GM19099 (cell line): ENCODE data around the gene SRSF11.

Experiments used
- POLR2A ChIP-seq: IDR thresholded peaks from 3 replicates; pipeline ENCODE4 v1.6.1; 2011; ENCODE audit warnings: low read depth; ENCODE audit not compliant: insufficient read length; ENCODE audit errors: extremely low read depth

SRSF11 gene, protein sequence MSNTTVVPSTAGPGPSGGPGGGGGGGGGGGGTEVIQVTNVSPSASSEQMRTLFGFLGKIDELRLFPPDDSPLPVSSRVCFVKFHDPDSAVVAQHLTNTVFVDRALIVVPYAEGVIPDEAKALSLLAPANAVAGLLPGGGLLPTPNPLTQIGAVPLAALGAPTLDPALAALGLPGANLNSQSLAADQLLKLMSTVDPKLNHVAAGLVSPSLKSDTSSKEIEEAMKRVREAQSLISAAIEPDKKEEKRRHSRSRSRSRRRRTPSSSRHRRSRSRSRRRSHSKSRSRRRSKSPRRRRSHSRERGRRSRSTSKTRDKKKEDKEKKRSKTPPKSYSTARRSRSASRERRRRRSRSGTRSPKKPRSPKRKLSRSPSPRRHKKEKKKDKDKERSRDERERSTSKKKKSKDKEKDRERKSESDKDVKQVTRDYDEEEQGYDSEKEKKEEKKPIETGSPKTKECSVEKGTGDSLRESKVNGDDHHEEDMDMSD

GRCh38 chr1:70221238-70222121 is at the start of gene SRSF11:
TSS of gene SRSF11 (plus strand) at chr1:70221380. CDS start at chr1:70221637, 257 bp downstream.
- peak; percentile 87 for TF ChIP-seq POLR2A

DNA sequence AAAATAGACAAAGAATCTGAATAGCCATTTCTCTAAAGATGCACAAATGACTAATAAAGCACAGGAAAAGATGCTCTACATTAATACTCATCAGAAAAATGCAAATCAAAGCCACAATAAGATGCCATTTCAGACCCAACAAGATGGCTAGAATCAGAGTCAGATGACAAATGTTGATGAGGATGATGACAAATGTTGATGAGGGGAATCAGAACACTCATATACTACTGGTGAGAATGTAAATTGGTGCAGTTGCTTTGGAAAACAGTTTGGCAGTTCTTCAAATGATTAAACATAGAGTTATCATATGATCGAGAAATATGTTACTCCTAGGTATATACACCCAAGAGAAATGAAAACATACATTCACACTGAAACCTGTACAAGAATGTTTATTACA is 49.7 kb upstream of the SRSF11 start:
- no peak for TF ChIP-seq POLR2A

- TF ChIP-seq POLR2A: no peak
Measured at GRCh38 chr1:70188522-70188921, 32.7 kb upstream of the SRSF11 start.

- TF ChIP-seq POLR2A: no peak
Measured at GRCh38 chr1:70190180-70190579, 31.0 kb upstream of the SRSF11 start.

- TF ChIP-seq POLR2A: no peak
Measured at GRCh38 chr1:70194601-70195000, 26.6 kb upstream of the SRSF11 start.

GRCh38 chr1:70195342-70195741 is 25.8 kb upstream of the SRSF11 start:
- TF ChIP-seq POLR2A: no peak

GRCh38 chr1:70196333-70196732 is 24.8 kb upstream of the SRSF11 start:
- TF ChIP-seq POLR2A: no peak

DNA sequence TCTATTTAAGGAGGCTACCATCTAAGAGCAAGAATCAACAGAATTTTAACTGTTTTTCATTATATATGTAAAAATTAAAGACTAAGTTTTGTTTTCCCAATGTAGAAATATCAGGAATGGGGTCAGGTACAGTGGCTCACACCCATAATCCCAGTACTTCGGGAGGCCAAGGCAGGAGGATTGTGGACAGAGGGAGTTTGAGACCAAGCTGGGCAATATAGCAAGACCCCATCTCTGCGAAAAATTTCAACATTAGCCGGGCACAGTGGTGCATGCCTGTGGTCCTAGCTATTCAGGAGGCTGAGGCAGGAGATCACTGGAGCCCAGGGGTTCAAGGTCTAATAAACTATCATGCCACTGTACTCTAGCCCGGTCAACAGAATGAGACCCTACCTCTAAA is 21.1 kb upstream of the SRSF11 start:
- TF ChIP-seq POLR2A: no peak

GRCh38 chr1:70202173-70202758 is 18.9 kb upstream of the SRSF11 start:
- no peak for TF ChIP-seq POLR2A

- TF ChIP-seq POLR2A: no peak
Measured at GRCh38 chr1:70204139-70204538, 17.0 kb upstream of the SRSF11 start.

DNA sequence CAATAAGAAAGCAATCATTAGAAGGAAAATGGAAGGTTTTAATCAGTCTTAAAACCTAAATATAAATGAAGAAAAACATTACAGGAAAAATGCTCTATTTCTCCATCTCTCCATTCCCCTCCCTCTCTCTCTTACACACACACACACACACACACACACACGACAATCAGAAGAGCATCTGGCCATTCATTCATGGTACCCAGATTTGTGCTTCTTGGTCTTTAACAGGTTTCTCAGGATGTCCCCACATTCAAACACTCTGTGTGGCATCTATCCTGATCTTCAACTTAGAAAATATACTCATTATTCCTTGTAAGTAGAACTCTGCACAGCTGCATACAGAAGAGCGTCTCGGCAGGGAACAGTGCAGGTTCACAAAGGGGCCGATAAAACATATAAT is 16.6 kb upstream of the SRSF11 start:
- no peak for TF ChIP-seq POLR2A

DNA sequence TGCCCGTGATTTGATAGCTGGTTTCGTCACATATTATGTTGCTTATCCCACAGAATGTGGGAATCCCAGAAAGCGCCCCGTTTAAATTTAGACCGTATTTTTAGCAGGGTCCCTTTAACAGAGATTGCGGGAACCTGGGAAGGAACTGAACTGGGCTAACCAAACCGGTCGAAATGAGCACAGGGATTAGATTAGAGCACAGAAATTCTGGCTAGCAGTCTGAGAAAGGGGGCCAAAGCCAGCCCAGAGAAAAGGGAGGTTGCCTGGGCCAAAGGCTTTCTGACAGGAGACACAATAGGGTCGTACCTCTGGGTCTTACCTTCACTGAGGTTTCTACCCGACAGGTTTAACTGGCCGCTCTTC is 16.1 kb upstream of the SRSF11 start:
- no peak for TF ChIP-seq POLR2A

DNA sequence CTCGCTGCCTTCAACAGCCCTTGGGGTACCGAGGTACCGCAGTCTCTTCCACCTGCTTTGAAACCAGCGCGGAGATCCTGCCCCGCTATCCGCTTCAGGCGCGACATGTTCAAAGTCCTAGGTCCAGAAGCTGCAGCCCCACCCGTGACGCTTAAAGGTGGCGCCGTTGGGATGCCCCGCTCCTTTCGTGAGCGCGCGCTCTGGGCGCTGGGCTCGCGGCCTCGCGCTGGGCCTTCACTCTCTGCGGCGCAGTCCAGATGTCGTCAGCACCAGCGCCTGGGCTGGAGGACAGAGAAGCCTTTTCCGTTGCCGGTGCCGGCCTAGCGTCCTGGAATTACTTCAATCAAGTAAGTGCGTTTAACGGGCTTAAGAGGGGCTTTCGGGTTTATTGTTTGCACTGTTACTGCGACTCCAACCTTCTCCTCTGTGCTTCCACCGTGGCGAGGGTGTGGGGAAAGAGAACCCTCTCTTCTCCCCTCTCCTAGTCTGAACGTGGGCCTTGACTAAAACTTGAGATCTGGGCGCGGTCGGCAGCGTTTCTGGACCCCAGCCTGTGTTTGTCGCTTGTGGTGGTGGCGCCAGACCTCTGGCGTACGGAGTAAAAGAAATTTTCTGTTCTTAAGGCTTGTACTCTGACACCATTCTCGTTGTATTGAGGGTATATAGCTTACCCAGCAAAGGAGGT is 15.6 kb upstream of the SRSF11 start, which contains the start of gene LRRC40:
Gene LRRC40 (minus strand): TSS at position 146 of the 685 bp plus-strand sequence. CDS start 39 bp downstream, at position 107.
- TF ChIP-seq POLR2A: peak; percentile 75

GRCh38 chr1:70207492-70207891 is 13.7 kb upstream of the SRSF11 start:
- no peak for TF ChIP-seq POLR2A

DNA sequence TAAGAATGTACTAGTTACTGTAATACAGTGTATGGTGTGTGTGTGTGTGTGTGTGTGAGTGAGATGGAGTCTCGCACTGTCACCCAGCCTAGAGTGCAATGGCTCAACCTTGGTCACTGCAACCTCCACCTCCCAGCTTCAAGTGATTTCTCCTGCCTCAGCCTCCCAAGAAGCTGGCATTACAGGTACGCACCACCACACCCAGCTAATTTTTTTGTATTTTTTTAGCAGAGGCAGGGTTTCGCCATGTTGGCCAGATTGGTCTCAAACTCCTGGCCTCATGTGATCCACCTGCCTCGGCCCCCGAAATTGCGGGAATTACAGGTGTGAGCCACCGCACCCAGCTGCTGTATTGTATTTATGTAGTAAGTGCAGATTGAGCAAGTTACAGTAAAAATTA is 12.9 kb upstream of the SRSF11 start:
- no peak for TF ChIP-seq POLR2A

DNA sequence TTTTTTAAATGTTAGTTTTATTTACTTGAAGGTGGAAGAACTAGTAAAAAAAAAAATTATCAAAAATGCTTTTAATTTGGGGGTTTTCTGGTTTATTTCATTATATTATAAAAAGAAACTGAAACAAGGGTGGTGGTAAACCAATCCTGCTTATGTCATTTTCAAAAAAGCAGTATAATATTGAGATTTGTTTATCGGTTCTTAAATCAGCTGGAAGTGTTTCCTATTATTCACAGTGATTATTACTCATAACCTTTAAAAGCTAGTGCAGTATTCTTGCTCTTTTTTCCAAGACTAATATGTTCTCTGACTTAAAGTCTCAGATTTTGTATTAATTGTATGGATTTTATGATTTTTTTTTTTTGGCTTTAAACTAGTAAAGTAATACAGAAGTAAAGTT is 10.4 kb upstream of the SRSF11 start:
- no peak for TF ChIP-seq POLR2A

GRCh38 chr1:70211541-70211940 is 9.6 kb upstream of the SRSF11 start:
- TF ChIP-seq POLR2A: no peak
